ENCODE measurements around the gene EIF1AX.

- no peak for TF ChIP-seq CTCF (IDR thresholded peaks at IDR 0.05; ENCODE audit: borderline replicate concordance, extremely low read depth, low read length, poor library complexity, severe bottlenecking)
- TF ChIP-seq EZH2 (IDR thresholded peaks at IDR 0.05; ENCODE audit: borderline replicate concordance, low read depth, low read length, severe bottlenecking) = no peak
Observed at GRCh38 chrX:20141281-20142220, at the start of gene EIF1AX.

All from DND-41 (cell line).